Activated naive CD4-positive, alpha-beta T cell treated with Interleukin-2 at 50 U/mL for 16 hours (primary cell): ENCODE measurements around the gene BCL3.
"Not testable (repeated sequence)": the region's sequence is repeated elsewhere in the genome, so short reads cannot be mapped to it uniquely, and the experiment has no call there.

Experiments used
- DNase-seq: peaks from one replicate; pipeline ENCODE4 v3.0.0-alpha.2; 2020

BCL3 gene, protein sequence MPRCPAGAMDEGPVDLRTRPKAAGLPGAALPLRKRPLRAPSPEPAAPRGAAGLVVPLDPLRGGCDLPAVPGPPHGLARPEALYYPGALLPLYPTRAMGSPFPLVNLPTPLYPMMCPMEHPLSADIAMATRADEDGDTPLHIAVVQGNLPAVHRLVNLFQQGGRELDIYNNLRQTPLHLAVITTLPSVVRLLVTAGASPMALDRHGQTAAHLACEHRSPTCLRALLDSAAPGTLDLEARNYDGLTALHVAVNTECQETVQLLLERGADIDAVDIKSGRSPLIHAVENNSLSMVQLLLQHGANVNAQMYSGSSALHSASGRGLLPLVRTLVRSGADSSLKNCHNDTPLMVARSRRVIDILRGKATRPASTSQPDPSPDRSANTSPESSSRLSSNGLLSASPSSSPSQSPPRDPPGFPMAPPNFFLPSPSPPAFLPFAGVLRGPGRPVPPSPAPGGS

DNA sequence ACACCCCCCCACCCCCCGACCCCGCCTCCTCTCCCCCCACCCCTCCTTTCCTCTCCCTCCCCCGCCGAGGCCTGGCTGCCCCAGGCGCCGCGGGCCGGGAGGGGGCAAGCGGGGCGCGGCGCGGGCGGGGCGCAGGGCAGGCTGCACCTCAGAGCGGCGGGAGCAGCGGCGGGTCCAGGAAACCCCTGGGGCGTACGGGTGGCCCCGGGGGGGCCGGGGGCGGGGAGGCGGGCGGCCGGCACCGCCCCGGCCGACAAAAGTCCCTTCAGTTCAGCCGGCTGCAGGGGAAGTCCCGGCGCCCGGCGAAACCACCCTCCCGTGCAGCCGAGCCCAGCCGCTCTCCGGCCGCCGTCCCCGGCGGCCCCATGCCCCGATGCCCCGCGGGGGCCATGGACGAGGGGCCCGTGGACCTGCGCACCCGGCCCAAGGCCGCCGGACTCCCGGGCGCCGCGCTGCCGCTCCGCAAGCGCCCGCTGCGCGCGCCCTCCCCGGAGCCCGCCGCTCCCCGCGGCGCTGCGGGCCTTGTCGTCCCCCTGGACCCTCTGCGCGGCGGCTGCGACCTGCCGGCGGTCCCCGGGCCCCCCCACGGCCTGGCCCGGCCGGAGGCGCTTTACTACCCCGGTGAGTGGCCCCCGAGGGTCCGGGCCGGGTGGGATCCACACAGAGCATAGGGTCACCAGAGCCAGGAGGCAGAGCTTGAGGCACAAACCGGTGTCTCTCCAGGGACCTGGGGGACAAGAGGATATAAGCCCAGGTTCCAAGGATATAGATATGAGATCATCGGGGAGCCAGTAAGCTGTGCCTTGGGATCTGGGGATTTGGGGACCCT lies at the start of gene BCL3:
BCL3 (plus strand) TSS at position 283 of the 829 bp plus-strand sequence; CDS start at position 366, 83 bp downstream.
- DNase-seq = peak; percentile 75

DNA sequence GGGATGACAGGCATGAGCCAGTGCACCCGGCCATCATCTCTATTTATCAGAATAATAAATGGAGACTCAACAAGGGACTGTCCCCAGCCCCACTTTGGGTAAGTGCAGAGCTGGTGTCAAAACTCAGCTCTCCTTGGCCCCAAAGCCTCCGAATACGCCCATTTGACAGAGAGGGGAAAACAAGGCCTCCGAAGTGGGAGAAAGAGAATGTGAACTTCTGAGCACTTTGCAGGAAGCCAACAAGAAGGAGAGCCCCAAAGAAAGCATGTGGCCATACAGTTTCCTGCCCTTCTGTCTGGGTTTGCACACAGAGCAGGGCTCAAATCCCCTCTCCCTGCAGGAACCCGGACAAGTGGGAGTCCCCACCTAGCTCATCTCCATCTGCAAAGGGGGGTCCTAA lies 48.0 kb upstream of the BCL3 start:
- DNase-seq = no peak

DNA sequence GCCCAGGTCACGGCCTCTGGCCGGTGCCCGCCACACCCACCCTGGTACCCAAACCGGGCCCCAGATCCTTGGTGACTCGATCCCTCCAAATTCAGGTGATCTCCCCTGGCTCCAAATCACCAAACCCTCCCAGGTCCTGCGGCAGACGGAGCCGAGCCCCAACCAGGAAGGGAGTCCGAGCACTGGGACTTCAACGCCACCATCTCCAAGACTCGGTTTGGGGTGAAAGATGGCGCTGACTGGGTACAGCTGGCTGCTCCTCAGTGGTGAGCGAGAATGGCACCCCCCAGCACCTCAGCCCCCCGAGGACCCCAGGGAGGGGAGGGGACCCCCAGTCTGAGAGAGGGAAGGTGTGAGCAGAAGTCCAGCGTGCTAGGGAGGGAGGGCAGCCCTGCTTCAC lies 47.3 kb upstream of the BCL3 start:
- no peak for DNase-seq

DNA sequence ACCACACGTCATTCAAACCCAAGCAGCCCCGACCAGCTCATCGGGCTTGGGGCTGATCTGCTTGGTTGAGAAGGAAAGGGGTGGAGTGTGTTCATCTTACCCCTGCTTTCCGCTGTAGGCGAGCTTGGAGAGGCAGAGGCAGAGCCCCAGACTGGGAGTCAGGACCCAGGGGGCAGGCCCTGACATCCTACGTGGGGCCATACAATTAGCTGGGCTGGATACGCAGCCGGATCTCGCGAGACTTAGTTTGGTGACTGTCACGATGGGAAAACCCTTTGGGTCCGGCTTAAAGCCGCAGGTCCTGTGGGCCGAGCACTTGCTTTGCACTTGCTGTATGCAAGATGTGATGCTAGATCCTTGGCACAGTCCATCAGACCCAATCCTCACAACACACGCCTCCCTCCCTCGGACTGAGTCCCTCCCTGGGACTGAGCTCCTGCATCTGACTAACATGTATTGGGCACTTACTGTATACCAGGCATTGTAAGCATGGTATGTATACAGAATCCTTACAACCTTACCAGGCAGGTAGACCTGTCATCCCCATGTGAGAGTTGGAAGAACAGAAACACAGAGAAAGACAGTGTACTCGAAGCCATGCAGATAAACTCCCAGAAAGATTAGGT lies 45.8 kb upstream of the BCL3 start:
- DNase-seq = no peak

DNA sequence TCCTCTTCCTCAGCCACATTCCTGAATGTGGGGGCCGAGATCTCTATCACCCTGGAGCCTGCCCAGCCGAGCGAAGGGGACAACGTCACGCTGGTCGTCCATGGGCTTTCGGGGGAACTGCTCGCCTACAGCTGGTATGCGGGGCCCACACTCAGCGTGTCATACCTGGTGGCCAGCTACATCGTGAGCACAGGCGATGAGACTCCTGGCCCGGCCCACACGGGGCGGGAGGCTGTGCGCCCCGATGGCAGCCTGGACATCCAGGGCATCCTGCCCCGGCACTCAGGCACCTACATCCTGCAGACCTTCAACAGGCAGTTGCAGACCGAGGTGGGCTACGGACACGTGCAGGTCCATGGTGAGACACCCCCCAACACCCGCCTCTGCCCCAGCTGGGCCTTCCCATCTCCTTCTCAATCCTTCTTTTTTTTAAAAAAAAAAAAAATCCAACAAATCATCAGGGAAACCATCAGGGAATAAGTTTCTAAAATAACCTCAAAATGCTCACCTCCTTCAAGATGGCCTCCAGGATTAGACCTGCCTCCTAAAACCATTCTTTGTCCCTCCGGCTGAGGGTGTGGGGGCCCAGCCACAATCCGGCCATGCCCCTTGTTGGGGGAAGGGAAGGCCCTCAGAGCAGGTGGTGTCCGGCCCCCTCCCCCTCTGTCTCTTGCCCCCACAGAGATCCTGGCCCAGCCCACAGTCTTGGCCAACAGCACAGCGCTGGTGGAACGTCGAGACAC lies 45.0 kb upstream of the BCL3 start:
- no peak for DNase-seq

DNA sequence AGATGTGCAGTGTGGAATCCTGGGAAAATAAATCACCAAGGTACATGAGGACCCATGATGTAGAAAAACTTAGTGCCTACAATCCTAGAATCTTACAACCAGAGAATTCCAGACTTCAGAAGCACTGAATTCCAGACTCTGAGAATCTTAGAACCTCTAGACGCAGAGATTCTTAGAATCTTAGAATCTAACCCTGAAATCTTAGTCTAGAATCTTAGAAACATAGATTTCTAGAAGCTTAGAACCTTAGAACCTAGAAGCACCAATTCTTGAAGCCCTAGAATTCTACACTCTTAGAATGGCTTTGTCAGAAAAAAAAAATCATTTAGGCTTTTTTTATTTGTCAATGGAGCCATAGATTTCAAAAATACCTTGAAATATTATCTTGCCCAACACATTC lies 43.5 kb upstream of the BCL3 start:
- DNase-seq = no peak

DNA sequence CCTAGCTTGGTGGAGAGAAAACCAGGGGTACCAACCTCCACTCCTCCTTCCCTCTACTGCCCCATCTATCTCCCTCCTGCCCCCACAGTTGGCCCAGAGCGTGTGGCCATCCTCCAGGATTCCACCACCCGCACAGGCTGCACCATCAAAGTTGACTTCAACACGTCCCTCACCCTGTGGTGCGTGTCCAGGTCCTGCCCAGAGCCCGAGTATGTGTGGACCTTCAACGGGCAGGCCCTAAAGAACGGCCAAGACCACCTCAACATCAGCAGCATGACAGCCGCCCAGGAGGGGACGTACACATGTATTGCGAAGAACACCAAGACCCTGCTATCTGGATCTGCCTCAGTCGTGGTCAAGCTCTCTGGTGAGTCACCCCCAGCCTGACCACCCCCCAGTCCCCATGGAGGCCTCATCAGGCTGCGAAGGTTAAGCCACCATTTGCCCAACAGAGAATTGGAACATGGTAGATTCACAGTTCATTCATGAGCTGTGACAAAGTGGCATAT lies 43.0 kb upstream of the BCL3 start:
- no peak for DNase-seq

DNA sequence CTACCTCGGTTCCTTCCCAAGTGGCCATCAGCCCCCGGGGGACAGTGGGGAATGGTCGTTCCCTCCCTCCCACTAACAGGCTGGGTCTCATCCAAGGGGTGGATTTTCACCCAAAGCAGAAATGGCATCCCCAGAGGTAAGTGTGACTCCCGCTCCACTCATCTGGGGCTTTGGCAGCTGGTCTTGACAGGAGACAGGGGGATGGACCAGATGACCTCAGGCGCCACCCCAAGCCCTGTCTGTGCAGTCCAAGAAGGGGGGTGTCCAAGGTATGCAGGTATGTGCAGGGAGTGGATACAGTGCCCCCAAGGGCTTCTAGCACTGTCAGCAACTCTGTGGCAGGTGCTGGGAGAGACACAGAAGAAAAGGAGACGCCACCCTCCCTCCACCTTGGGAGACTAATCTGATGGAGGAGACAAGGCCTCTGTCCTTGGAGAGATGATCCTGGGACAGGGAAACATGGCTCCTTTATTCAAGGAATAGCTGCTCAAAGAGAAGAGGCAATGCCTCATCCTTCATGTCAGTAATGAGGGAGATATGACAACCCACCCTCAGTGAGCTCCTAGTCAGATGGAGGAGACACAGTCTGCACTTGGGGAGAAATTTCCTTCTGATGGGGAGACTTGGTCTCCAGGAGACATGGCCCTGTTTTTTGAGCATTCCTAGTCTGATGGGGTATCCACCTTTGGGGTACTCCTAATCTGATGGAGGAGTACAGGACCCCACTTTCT lies 41.8 kb upstream of the BCL3 start:
- DNase-seq = no peak

DNA sequence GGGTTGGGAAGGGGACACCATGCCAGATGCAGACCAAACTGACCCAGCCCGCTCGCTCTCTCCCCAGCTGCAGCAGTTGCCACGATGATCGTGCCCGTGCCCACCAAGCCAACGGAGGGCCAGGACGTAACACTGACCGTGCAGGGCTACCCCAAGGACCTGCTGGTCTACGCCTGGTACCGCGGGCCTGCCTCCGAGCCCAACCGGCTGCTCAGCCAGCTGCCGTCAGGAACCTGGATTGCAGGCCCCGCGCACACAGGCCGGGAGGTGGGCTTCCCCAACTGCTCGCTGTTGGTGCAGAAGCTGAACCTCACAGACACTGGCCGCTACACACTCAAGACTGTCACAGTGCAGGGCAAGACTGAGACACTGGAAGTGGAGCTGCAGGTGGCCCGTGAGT lies 40.7 kb upstream of the BCL3 start:
- no peak for DNase-seq

DNA sequence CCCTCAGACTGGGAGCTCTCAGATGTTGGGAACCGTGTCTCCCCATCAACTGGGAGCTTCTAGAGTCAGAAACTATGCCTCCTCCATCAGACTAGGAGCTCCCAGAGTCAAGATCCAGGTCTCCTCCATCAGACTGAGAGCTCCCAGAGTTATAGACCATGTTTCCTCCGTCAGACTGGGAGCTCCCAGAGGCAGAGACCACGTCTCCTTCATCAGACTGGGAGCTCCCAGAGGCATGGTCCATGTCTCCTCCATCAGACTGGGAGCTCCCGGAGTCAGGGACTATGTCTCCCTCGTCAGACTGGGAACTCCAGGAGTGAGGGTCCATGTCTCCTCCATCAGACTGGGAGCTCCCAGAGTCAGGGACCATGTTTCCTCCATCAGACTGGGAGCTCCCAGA lies 39.6 kb upstream of the BCL3 start:
- no peak for DNase-seq

DNA sequence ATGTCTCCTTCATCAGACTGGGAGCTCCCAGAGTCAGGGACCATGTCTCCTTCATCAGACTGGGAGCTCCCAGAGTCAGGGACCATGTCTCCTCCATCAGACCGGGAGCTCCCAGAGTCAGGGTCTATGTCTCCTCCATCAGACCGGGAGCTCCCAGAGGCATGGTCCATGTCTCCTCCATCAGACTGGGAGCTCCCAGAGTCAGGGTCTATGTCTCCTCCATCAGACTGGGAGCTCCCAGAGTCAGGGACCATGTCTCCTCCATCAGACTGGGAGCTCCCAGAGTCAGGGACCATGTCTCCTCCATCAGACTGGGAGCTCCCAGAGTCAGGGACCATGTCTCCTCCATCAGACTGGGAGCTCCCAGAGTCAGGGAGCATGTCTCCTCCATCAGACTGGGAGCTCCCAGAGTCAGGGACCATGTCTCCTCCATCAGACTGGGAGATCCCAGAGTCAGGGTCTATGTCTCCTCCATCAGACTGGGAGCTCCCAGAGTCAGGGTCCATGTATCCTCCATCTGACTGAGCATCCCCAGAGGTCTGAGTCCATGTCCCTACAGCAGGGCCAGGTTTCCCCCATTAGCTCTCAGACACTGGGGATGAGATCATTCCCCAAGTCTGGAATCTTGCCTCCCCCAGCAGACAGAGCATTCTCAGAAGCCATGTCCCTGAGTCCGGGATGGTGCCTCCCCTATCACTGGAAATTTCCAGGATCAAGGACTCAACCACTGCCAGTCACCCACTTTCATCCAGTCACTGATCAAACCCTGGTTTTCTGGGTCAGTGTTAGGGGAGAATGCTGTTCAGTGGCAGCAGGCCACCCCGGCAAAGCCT lies 38.9 kb upstream of the BCL3 start:
- DNase-seq = not testable (repeated sequence)

DNA sequence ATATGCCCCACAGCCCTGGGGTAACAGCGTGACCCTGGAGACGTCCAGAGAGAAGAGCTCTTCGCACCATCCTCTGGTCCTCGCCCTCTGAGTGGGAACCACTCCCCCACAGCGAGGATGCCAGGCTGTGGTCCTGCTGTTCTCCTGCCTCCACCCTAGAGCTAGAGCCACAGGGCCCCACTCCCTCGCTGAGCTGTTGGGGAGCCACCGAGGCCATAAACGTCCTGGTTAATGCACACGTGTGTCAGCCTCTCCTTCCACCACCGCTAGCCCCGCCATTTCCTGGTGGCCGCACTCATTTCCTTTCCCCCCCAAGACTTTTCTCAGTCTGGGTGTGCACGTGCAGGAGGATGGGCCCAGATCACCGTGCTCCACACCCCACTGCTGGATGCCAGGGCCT lies 38.0 kb upstream of the BCL3 start:
- no peak for DNase-seq

DNA sequence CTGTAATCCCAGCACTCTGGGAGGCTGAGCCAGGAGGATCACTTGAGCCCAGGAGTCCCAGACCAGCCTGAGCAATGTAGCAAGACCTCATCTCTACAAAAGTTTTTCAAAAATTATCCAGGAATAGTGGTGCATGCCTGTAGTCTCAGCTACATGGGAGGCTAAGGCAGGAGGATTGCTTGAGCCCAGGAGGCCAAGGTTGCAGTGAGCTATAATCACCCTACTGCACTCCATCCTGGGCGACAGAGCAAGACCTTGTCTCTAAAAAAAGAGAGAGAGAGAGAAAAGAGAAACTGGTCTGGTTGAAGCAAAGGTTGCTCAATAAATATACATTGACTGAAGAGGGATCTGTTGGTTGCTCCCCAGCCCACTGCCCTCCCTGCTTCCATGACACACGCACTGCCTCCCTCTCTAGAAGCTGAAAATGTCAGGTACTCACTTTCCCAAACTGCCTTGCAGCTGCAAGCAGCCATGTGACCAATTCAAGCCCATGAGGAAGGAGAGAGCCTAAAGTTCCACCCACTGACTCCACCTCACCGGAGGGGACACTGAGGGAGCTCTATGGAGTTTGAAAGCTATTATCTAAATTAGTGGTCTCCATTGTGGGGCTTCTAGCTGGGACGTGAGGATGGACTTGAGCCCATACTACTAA lies 35.5 kb upstream of the BCL3 start:
- no peak for DNase-seq

DNA sequence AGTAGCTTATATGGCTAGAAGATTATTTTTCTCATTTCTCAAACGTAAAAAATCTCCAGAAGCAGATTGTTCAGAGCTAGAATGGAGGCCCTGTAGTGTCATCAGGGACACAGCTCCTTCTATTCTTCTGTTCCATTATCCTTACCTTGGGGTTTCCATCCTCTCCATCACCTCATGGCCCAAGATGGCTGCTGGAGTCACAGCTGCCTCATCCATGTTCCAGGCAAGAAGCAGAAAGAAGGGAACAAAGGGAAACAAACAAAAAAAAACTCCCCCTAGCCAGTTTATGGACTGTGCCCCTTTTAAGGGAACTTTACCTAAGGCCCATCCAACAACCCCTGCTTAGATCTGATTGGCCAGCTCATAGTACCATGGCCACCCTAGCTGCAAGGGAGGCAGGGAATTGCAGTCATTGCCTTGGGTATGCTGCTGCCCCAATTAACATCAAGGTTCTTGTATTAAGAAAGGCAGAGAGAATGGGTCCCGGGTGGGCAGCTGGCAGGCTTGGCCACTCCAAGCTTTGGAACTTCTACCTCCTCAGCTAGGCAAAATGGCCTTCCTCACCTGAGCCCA lies 33.8 kb upstream of the BCL3 start:
- no peak for DNase-seq

DNA sequence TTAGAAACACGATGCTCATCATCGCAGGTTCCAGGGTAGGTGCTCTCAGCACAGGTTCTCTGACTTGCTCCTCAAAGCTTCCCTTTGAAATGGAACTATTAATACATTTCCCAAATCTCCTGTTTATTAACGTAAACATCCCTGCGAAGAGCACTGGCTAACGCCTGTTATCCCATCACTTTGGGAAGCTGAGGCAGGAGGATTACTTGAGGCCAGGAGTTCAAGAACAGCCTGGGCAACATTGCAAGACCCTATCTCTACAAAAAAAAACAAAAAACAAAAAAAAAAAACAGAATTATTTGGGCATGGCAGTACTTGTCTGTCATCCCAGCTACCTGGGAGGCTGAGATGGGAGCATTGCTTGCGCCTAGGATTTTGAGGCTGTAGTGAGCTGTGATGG lies 30.9 kb upstream of the BCL3 start:
- DNase-seq = no peak

DNA sequence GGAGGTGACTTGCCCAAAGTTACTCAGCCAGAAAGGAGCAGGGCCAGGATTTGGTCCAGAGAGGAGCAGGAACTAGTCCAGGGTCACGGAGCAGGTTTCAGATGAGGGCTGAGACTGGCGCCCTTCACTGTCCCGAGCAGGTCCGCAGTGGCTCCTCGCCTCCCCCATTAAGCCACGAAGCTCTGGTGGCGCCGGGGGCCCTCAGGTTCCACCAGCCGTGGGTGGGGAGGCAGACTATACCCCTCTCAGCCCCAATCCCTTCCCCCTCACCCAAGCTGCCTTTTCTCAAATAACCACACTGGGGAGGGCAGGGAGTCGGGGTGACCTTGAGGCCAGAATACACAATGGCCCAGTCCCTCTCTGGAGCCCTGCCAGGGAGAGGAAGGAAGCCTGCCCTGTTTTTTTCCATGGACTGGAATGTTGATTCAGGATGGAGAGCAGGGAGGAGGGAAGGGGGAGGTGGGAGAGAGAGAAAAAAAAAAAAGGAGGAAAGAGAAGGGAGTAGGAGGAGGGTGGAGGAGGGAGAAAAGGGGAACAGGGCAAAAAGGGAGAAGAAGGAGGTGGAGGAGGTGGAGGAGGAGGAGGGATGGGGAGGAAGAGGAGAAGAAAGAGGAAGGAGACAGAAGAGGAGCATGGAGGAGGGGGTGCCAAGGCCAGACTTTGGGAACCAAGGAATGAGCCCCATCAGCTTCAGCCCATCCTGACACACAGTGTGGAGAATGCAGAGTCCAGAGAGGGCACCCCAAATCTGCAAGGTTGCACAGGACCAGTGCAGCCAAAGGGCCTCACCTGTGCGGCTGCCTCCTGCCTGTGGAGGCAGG lies 29.9 kb upstream of the BCL3 start:
- no peak for DNase-seq

DNA sequence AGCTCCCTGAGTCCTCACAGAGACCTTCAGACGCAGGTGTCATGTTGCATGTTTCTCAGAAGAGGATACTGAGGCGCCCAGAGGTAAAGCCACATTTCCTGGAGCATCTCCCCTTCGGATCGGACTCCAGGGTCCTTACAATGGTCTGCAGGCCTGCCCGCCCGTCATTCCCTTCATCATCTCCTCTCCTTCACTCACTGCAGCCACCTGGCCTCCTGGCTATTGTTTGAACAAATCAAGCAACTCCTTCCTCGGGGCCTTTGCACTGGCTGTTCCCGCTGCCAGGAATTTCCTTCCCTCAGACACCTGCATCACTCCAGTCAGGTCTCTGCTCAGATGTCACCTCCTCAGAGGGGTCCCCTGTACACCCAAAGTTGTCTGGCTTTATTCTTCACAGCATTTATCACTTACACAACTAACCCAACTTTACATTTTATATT lies 29.2 kb upstream of the BCL3 start:
- no peak for DNase-seq

DNA sequence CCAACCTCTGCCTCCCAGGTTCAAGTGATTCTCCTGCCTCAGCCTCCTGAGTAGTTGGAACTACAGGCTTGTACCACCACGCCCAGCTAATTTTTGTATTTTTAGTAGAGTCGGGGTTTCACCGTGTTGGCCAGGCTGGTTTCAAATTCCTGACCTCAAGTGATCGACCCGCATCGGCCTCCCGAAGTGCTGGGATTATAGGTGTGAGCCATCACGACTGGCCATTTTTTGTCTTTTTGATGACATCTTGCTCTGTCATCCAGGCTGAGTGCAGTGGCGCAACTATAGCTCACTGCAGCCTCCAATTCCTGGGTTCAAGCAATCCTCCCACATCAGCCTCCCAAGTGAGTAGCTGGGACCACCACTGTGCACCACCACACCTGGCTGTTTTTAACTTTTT lies 28.1 kb upstream of the BCL3 start:
- not testable (repeated sequence) for DNase-seq

DNA sequence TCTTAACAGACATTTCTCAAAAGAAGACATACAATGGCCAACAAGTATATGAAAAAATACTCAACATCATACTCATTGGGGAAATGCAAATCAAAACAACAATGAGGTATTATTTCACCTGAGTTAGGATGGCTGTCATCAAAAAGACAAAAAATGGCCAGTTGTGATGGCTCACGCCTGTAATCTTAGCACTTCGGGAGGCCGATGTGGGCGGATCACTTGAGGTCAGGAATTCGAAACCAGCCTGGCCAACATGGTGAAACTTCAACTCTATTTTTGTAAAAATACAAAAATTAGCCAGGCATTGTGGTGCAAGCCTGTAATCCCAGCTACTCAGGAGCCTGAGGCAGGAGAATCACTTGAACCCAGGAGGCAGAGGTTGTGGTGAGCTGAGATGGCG lies 27.6 kb upstream of the BCL3 start:
- no peak for DNase-seq
